ENCODE measurements around the gene CAPN8. TPM values are rescaled to one million over a fixed set of nuclear protein-coding genes. Genes with fewer than 3 reads are reported as not detected.

Gene CAPN8
- total RNA-seq, 1 donor from 2014 or later, result not detected

DNA sequence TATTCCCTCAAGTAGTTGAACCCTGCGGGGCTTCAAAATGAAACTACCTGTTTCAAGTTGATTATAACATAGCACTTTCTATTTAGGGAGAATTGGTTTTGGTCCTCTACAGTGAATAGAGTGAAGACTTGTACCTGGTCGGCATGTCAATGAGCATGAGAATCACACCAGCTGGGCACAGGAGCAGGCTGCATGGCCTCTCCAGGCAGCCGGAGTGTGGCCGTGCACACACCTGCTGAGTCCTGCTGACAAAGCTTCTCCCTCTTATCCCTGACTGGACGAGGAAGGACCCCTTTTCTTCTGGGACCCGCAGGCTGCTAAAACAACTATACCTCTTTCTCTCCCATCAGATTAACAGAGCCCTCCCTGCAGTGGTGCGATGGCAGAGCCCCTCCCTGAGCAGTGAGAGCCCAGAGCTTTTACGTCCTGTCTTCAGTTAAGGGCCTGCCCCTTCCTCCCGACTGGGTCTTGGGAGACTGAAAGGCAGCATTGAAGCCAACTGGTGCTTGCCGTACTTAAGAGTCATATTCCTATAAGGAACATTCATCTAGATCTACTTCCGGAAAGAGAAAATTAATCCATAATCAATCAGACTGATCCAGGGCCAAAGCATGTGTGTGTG, 124.9 kb downstream of the CAPN8 start:
- TF ChIP-seq, protein P1, sequence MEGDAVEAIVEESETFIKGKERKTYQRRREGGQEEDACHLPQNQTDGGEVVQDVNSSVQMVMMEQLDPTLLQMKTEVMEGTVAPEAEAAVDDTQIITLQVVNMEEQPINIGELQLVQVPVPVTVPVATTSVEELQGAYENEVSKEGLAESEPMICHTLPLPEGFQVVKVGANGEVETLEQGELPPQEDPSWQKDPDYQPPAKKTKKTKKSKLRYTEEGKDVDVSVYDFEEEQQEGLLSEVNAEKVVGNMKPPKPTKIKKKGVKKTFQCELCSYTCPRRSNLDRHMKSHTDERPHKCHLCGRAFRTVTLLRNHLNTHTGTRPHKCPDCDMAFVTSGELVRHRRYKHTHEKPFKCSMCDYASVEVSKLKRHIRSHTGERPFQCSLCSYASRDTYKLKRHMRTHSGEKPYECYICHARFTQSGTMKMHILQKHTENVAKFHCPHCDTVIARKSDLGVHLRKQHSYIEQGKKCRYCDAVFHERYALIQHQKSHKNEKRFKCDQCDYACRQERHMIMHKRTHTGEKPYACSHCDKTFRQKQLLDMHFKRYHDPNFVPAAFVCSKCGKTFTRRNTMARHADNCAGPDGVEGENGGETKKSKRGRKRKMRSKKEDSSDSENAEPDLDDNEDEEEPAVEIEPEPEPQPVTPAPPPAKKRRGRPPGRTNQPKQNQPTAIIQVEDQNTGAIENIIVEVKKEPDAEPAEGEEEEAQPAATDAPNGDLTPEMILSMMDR (IDR thresholded peaks at IDR 0.05), result no peak
- no peaks in the 10 kb centered on the region for H3K36me3 ChIP-seq
- intact Hi-C loops (cut with DNase I), result no loop called here
- H3K9me3 ChIP-seq, result no peaks in the 10 kb centered on the region
- H3K4me3 ChIP-seq, result no peak overlapping the region
- H3K27me3 ChIP-seq, result no peaks in the 10 kb centered on the region
- no peak overlapping the region for H3K27ac ChIP-seq
- DNase-seq (ENCODE audit: low spot score in 2 of 2), result no peak
- H3K4me1 ChIP-seq, result no peaks in the 10 kb centered on the region

DNA sequence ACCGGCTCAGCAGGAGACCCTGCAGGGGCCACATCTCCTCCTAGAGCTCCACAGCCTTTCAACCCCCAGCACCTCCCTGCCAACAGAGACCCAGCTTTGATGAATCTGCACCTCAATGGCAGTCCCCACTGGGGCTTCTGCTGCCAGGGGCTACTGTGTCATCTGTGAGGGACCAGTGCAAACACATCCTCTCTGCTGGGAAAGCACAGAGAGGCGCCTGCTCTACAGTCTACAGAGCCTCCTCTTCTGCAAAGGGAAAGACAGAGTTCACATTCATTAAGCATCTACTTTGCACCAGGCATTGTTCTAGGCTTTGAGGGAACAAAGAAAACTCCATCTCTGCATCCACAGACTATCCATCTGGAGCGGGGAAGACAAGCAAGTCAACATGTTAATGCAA, 125.8 kb downstream of the CAPN8 start:
- intact Hi-C loops (cut with DNase I), result no loop called here
- no peak for DNase-seq (ENCODE audit: low spot score in 2 of 2)
- H3K27me3 ChIP-seq, result no peaks in the 10 kb centered on the region
- H3K36me3 ChIP-seq, result no peaks in the 10 kb centered on the region
- TF ChIP-seq, protein P1 (IDR thresholded peaks at IDR 0.05), result no peak
- H3K4me1 ChIP-seq, result no peaks in the 10 kb centered on the region
- no peak overlapping the region for H3K27ac ChIP-seq
- no peak overlapping the region for H3K4me3 ChIP-seq
- no peaks in the 10 kb centered on the region for H3K9me3 ChIP-seq

DNA sequence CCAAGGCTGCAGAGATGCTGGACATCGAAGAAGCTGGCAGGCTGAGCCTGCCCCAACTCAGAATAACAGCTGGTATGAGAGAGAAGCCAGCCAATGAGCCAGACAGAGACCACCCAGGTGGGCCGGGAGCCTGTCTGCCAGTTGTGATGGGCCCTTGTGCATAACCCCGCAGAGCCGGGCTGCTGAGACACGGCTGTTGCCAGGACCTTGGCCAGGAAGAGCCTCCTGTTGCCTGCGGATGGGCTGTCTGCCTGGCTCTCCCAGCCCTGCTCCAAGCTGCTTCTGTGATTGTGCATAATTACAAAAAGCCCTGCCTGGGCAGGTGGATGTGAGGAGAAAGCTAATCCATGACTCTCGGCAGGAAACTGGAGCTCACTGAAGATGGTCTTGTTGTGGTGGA, 126.5 kb downstream of the CAPN8 start:
- H3K36me3 ChIP-seq, result no peaks in the 10 kb centered on the region
- intact Hi-C loops (cut with DNase I), result no loop called here
- H3K9me3 ChIP-seq, result no peaks in the 10 kb centered on the region
- no peaks in the 10 kb centered on the region for H3K27me3 ChIP-seq
- no peak overlapping the region for H3K4me3 ChIP-seq
- TF ChIP-seq, protein P1 (IDR thresholded peaks at IDR 0.05), result no peak
- no peaks in the 10 kb centered on the region for H3K4me1 ChIP-seq
- no peak overlapping the region for H3K27ac ChIP-seq
- no peak for DNase-seq (ENCODE audit: low spot score in 2 of 2)

DNA sequence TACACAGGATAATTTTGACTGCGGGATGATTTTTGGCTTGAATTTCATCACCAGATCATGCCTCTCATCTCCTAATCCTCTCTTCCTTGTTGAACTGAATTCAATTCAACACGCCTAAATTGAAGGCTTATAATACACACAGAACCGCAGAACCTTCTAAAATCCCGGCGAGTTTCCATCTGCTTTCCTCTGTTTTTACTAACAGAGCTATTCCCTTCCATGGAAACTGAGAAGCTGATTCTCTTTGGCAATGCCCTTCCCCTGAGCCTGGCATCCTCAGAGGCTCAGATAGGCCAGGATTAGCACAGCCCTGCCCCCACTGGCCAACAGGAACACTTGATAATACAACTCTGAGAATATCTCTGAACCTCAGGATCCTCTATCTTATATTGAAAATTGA, 130.2 kb downstream of the CAPN8 start:
- intact Hi-C loops (cut with DNase I), result no loop called here
- H3K4me3 ChIP-seq, result no peak overlapping the region

DNA sequence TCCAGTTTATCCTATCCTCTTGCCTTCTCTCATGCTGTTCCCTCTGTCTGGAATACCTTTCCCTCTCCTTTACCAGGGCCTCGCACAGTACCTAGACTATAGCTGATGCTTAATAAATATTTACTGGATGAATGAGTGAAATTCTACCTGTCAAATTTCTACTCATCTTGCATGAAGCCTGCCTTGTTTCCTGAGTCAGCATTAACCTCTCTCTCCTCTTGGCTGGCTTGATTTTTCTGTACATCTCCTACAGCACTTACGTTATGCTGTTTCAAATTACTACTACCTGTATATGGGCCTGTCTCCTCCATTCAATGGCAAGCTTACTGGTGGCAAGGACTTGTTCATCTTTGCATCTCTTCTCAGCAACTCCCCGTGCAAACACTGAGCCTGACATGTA, 130.8 kb downstream of the CAPN8 start:
- Histone ChIP-seq H3K4me1 (no peaks in the 10 kb centered on the region), H3K27me3 (no peaks in the 10 kb centered on the region)
- intact Hi-C loops (cut with DNase I), result no loop called here

More for the DNA sequence above, 130.2 kb downstream of the CAPN8 start:
- Histone ChIP-seq H3K9me3 (no peaks in the 10 kb centered on the region), H3K4me1 (no peaks in the 10 kb centered on the region), H3K27ac (no peak overlapping the region), H3K36me3 (no peaks in the 10 kb centered on the region), H3K27me3 (no peaks in the 10 kb centered on the region)
- DNase-seq (ENCODE audit: low spot score in 2 of 2), result no peak
- TF ChIP-seq, protein P1 (IDR thresholded peaks at IDR 0.05), result no peak

More for the DNA sequence above, 130.8 kb downstream of the CAPN8 start:
- DNase-seq (ENCODE audit: low spot score in 2 of 2), result no peak
- no peak overlapping the region for H3K4me3 ChIP-seq
- H3K36me3 ChIP-seq, result no peaks in the 10 kb centered on the region
- no peaks in the 10 kb centered on the region for H3K9me3 ChIP-seq
- H3K27ac ChIP-seq, result no peak overlapping the region
- TF ChIP-seq, protein P1 (IDR thresholded peaks at IDR 0.05), result no peak
